ENCODE data around the gene BCL2L13.

BCL2L13 gene

GRCh38 chr22:17726928-17727897 is 88.7 kb downstream of the BCL2L13 start:
- no peak for DNase-seq (ENCODE audit: low spot score)

GRCh38 chr22:17728786-17729185 is 90.2 kb downstream of the BCL2L13 start:
- DNase-seq (ENCODE audit: low spot score), result no peak

- DNase-seq (ENCODE audit: low spot score), result no peak
Observed at GRCh38 chr22:17729561-17729960, 91.0 kb downstream of the BCL2L13 start.

- DNase-seq (ENCODE audit: low spot score), result no peak
Observed at GRCh38 chr22:17732251-17732854, 93.8 kb downstream of the BCL2L13 start.

GRCh38 chr22:17733466-17733865 is 94.9 kb downstream of the BCL2L13 start:
- DNase-seq (ENCODE audit: low spot score), result no peak

GRCh38 chr22:17734187-17734586 is 95.6 kb downstream of the BCL2L13 start:
- DNase-seq (ENCODE audit: low spot score), result no peak

- no peak for DNase-seq (ENCODE audit: low spot score)
Observed at GRCh38 chr22:17738386-17739128, 100.0 kb downstream of the BCL2L13 start.

- no peak for DNase-seq (ENCODE audit: low spot score)
Observed at GRCh38 chr22:17739196-17739975, 100.8 kb downstream of the BCL2L13 start.

- no peak for DNase-seq (ENCODE audit: low spot score)
Observed at GRCh38 chr22:17741866-17742526, 103.4 kb downstream of the BCL2L13 start.

- peak; percentile 34 for DNase-seq (ENCODE audit: low spot score)
Observed at GRCh38 chr22:17742527-17742902, 104.0 kb downstream of the BCL2L13 start.

- no peak for DNase-seq (ENCODE audit: low spot score)
Observed at GRCh38 chr22:17743661-17744411, 105.3 kb downstream of the BCL2L13 start.

GRCh38 chr22:17744430-17744829 is 105.9 kb downstream of the BCL2L13 start:
- DNase-seq (ENCODE audit: low spot score), result no peak

GRCh38 chr22:17746916-17747315 is 108.4 kb downstream of the BCL2L13 start:
- no peak for DNase-seq (ENCODE audit: low spot score)

GRCh38 chr22:17748555-17749353 is 110.2 kb downstream of the BCL2L13 start:
- DNase-seq (ENCODE audit: low spot score), result no peak

- DNase-seq (ENCODE audit: low spot score), result no peak
Observed at GRCh38 chr22:17749605-17750395, 111.2 kb downstream of the BCL2L13 start.

GRCh38 chr22:17751596-17751995 is 113.0 kb downstream of the BCL2L13 start:
- no peak for DNase-seq (ENCODE audit: low spot score)

- DNase-seq (ENCODE audit: low spot score), result no peak
Observed at GRCh38 chr22:17753401-17753989, 114.9 kb downstream of the BCL2L13 start.

- no peak for DNase-seq (ENCODE audit: low spot score)
Observed at GRCh38 chr22:17754233-17754925, 115.8 kb downstream of the BCL2L13 start.
